ENCODE results near the gene ANKRD13D.
A peak's percentile ranks its signal among the peaks of the same experiment; 100 is the strongest.
"Not testable (repeated sequence)": the region's sequence is repeated elsewhere in the genome, so short reads cannot be mapped to it uniquely, and the experiment has no call there.

The ANKRD13D gene

DNA sequence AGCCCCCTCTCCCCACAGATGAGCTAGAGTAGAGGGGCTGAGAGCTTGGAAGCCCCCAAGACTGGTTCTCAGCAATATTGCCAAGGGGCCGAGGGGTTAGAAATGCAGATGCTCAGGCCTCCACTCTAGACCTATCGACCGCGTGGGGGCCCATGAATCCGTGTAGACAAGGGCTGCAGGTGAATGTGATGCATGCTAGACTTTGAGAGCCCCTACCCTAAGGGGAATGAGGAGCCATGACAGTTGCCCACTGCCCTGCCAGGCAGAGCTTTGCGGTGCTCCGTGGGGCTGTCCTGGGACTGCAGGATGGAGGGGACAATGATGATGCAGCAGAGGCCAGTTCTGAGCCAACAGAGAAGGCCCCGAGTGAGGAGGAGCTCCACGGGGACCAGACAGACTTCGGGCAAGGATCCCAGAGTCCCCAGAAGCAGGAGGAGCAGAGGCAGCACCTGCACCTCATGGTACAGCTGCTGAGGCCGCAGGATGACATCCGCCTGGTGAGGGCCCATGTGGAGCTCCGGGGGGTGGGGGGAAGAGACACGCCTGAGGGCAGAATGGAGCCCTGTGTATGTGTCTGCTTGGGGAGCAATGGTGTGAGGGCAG is 15.5 kb downstream of the ANKRD13D start:
- no peak for DNase-seq

DNA sequence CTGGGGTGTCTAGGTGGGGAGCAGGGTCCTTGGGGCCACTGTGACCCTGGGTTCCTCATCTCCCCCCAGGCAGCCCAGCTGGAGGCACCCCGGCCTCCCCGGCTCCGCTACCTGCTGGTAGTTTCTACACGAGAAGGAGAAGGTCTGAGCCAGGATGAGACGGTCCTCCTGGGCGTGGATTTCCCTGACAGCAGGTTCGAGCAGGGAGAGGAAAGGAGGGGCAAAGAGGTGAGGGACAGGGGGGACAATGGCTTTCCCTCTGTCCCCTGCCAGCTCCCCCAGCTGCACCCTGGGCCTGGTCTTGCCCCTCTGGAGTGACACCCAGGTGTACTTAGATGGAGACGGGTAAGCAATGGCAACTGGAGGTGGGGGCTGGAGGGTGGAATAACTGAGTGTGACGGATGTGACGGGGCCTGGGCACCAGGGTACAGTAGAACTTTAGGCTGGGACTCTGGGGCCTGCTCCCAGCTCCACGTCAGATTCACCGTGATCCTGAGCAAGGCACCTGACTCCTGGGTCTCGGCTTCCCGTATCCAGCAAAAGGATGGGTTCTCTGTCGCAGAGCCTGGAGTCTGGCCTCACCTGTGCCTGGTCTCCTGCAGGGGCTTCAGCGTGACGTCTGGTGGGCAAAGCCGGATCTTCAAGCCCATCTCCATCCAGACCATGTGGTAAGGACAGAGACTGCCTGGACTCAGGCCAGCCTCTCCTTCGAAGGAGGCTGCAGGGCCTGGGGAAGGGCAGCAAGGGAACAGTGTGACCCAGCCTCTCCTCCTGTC is 17.9 kb downstream of the ANKRD13D start:
- DNase-seq = no peak

DNA sequence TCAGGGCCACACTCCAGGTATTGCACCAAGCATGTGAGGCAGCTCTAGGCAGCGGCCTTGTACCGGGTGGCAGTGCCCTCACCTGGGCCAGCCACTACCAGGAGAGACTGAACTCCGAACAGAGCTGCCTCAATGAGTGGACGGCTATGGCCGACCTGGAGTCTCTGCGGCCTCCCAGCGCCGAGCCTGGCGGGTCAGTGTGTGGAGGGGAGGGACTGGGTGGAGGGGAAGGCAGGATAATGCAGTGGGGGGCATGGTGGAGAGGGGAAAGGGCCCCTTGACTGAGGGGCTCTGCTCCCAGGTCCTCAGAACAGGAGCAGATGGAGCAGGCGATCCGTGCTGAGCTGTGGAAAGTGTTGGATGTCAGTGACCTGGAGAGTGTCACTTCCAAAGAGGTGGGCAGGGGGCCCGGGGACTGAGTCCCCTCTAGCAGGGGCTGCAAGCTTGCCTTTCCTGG is 18.5 kb downstream of the ANKRD13D start:
- DNase-seq = no peak

DNA sequence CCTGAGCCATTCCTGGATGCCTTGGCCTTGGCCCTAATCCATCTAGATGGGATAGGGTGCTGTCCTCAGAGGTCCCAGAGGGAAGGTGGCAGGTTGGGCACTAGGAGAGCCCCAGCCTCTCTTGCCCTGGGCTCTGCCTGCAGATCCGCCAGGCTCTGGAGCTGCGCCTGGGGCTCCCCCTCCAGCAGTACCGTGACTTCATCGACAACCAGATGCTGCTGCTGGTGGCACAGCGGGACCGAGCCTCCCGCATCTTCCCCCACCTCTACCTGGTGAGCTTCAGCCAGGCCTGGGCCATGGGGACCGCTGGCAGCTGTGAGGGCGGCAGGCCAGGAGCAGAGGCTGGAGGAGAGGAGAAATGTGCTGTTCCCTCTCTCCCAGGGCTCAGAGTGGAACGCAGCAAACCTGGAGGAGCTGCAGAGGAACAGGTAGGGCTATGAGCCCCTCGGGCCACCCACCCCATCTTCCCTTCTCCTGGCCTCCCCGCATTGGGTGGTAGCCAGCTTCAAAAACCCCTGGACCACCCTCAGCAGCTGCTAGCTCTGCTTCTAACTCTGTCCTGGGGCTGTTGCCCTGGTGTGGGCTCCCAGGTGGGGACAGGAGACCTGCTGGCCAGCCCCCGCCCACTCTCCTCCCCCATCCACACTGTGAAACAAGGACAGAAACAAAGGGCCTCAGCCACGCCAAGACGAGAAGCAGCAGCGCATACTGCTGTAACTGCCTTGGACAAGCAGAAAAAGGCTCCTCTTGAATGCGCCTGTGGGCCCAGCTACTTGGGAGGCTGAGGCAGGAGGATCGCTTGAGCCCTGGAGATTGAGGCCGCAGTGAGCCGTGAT is 19.1 kb downstream of the ANKRD13D start:
- DNase-seq = no peak

DNA sequence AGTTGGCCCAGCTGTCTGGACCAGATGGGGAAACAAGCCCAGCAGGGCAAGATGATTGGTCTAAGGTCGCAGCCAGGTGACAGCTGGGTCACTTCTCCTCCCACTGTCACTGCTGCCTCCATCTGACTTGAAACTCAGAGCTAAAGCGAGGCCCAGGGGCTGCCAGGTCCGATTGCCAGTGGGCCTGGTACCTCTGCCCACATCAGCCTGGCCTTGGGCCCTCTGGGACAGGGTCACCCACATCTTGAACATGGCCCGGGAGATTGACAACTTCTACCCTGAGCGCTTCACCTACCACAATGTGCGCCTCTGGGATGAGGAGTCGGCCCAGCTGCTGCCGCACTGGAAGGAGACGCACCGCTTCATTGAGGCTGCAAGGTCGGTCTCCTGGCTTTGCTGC is 20.1 kb downstream of the ANKRD13D start:
- peak in 1 of 2 experiments; percentile 71 for DNase-seq

DNA sequence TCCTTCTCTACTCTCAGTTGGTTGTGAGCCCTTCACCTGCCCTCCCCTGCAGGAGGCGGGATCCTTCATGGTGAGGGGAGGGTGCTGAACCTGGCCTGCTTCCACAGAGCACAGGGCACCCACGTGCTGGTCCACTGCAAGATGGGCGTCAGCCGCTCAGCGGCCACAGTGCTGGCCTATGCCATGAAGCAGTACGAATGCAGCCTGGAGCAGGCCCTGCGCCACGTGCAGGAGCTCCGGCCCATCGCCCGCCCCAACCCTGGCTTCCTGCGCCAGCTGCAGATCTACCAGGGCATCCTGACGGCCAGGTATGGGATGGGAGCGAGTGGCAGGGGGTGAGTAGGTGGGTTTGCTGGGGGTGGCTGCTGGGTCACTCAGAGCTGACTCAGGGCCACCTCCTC is 20.6 kb downstream of the ANKRD13D start:
- no peak for DNase-seq

DNA sequence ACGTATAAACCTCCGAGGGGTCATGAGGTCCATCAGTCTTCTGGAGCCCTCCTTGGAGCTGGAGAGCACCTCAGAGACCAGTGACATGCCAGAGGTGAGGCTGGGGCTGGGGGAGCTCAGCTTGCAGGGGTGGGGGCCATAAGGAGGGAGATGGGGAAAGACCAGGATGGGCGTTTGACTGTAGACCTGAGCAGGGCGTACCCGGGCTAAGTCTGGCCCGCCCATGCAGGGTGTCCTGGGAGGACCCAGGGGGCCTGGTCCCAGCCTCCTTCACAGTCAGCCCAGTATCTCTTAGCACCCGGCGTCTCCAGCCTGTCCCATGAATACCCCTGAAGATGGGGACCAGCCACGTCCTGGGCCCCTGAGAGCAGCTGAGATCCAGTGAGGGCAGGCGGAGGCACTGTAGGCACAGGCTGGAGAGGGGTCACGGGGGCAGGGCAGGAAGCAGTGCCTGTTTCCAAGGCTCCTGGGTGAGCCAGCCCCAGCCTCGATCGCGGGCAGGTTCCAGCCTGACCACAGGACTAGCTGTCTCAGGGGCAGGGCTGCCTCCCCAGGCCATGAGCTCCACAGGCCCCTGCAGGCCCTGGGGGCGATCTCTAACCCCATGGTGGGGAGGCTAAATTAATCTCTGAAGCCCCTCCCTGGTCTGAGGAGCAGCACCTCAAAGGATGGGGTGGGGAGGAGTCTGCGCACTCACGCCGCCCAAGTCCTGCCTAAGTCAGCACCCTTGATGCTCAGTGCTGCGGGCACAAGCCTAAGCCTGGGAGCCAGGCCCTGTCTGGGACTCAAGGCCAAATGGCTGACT is 21.3 kb downstream of the ANKRD13D start:
- DNase-seq = no peak

DNA sequence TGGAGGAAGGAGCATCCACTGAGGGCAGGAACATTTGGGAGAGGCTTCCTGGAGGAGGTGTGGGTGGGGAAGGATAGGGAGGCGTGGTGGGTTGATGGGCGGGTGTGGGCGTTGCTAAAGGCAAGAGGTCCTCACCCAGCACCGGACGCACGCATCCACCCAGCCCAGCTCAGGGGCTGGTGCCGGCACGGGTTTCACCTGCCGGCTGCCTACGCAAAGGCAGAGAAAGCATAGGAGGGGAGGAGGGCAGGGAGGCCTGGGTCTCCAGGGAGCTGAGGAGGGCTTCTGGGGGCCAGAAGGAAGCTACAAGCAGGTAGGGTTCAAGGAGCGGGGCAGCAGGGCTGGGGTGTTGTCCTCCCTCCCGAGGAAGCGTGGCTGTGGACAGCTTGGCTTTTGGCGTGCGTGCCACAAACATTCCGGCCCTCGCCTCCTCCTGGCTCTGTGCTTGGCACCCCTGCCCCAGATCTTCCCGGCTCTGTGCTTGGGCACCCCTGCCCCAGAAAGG is 22.0 kb downstream of the ANKRD13D start:
- no peak for DNase-seq

DNA sequence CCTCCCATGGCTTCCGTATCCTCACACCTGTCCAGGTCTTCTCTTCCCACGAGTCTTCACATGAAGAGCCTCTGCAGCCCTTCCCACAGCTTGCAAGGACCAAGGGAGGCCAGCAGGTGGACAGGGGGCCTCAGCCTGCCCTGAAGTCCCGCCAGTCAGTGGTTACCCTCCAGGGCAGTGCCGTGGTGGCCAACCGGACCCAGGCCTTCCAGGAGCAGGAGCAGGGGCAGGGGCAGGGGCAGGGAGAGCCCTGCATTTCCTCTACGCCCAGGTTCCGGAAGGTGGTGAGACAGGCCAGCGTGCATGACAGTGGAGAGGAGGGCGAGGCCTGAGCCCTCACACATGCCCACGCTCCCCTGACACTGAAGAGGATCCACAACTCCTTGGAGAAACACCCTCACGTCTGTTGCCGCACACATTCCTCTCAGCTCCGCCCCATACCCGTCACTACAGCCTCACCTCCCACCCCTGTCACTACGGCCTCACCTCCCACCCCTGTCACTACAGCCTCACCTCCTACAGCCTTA is 22.5 kb downstream of the ANKRD13D start:
- no peak for DNase-seq

DNA sequence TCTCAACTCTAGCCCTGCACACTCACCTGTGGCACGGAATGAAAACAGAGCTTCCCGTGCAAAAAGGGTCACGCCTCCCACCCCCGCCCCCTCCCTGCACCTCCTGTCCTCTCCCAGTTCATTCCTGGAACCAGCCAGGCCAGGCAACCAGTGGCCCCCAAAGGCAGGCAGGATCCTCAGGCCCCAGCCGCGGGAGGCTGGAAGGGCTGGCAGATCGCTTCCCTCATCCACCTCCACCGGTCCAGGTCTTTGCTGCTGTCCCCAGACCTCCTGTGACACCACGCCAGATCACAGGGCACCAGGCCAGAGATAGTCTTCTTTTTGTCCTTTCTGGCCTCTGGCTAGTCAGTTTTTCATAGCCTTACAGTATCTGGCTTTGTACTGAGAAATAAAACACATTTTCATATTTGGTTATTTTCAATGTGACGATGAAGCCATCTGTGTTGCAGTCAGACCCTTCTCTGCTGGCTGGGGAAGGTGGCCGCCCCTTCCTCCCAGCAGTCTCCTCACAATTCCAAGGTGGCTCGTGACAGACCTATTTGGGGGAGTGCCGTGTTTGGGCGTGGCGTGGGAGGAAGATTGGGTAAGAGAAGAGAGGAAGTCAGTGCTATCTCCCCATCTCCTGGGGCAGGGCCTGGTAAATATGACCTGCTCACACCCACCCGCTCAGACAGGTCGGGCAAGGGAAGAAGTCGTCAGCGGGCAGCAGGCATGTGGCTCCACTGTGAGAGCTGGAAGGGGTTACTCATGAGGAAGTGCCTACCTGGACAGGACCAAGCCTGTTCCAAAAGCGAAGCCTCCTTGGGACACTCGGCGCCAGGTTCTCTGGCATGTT is 23.3 kb downstream of the ANKRD13D start:
- no peak for DNase-seq

DNA sequence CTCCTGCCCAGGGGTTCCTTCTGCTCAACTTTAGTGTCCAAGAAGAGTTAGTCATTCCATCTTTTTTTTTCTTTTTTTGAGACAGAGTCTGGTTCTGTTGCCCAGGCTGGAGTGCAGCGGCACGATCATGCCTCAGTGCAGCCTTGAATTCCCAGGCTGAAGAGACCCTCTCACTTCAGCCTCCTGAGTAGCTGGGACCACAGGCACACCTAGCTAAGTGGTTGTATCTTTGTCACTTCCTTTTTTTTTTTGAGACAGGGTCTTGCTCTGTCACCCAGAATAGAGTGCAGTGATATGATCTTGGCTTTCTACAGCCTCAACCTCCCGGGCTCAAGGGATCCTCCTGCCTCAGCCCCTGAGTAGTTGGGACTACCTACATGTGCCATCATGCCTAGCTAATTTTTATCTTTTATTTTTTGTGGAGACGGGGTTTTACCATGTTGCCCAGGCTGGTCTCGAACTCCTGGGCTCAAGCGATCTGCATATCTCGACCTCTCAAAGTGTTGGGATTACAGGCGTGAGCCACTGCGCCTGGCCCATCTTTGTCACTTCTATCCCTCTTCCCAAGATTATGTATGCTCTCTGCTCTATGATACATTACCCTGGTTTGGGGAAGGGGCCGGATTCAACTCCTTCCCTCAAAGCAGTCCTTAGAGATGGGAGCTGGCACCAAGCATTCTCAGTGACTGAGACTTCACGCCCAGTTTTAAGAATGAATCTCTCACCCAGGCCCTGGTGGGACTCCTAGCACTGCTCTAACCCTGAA is 24.2 kb downstream of the ANKRD13D start:
- no peak for DNase-seq

DNA sequence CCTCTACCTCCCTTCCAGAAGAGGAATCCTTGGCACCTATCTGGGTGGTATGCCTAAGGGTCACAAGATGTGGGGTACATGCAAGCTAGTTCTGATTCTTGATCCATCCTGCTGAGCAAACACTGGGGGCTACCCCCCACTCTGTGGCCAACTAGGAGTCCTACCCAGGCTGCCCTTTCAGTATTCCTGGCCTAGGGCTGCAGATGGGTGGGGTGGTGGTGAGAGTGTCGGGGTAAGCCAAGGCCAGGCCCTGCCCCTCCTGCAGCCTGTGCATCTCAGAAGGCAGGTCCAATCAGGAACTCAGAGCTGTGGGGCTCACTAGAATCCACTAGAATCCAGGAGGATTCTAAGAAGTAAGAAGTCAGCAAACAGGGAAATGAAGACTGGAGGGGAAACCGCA is 25.1 kb downstream of the ANKRD13D start:
- no peak for DNase-seq

DNA sequence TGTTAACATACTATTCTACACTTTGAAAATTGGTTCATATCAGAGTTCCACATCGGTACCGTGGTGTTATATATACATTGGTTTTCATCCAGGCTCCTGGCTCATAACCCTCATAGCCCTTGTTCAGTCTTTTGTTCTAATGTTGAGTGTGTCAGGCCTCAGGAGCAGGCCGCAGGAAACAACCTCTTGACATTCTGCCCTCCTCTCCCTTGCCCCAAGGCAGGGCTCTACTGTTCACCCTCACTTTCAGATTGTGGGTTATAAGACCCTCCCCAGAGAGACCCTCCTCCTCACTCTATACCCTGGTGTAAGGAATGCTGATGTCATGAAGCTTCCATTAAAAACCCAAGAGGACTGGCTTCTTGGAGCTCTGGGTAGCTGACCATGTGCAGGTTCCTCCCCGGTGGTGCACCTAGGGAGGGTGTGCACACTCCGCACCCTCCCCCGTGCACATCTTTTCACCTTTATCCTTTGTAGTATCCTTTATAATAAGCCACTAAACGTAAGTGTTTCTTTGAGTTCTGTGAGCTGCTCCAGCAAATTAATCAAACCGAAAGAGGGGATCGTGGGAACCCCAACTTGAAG is 26.3 kb downstream of the ANKRD13D start:
- no peak for DNase-seq

DNA sequence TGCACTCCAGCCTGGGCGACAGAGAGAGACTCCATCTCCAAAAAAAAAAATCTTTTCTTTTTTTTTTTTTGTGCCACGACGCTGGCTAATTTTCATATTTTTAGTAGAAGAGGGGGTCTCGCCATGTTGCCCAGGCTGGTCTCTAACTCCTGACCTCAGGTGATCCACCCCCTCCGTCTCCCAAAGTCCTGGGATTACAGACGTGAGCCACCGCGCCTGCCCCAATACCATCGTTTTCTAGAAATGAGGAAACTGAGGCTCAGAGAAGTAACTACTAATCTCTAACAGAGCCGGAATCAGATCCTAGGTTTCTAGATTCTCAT is 27.7 kb downstream of the ANKRD13D start:
- DNase-seq = no peak

DNA sequence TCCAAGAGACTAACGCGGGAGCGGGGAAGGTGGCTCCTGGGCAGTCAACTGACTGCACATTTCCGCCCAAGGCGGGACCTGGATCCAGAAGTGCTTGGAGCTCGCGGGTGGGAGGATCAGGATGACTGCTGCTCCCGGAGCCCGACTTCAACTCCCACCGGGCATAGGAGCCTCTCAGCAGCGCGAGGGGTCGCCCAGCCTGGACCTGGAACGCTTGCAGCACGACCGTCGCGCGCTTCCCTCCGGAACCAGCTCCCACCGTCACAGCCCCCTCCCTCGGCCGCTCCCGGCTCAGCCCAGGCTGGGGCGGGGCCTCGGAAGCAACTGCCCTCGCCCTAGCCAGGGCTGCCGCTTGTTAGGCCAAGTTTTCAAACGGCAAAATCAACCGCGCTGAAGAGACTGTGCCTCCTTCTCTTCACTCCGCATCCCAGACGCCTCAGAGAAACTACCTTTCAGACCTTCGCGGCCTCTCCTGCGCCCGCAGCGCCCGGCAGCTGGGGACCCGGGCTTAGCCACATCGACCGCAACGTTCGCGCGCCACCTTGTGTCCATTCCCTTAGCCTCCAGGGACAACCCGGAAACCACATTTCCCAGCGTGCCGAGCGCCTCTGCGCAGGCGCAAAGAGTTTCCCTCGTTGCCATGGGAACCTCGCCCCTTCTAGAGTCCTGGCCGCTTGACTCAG is 28.2 kb downstream of the ANKRD13D start:
- DNase-seq = peak; percentile 93 to 95

DNA sequence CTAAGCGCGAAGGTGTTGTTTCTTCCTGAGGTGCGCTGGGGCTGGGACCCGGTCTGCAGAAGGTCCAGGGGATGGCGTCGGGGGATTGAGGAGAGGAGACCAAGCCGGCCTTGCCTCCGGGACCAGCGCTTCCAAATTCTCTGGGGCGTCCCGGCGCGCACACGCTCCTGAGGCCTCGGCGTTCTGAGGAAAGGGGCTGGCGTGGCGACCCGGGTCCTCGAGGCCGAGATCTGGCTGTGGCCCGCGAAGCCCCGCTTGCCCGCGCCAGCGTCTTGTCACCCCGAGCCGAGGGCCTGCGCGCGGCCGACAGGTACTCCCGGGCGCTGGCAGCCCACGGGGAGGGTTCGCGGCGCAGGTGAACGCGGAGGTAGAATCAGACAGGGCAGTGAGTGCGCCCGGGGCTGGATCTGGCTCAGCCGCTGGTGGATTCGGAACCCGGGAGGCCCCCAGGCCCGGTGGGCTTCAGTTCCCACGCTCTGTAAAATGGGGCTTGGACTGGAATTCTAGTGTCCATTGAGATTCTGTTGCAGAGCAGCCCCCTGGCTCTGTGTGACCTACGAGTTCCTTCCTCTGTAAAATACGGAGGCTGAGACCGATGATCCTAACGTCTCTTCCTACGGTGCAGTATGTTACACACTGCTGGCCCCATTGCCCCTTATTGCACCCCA is 28.9 kb downstream of the ANKRD13D start:
- DNase-seq = peak in 1 of 2 experiments; percentile 55

DNA sequence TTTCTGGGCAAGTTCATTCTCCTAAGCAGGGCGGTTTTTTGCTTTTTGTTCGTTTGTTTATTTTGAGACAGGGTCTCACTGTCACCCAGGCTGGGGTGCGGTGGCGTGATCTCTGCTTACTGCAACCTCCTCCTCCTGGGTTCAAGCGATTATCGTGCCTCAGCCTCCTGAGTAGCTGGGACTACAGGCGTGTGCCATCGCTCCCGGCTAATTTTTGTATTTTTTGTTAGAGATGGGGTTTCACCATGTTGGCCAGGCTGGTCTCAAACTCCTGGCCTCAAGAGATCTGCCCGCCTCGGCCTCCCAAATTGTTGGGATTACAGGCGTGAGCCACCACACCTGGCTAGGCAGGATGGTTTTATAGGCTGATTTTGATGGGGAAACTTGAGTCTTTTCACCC is 29.8 kb downstream of the ANKRD13D start:
- not testable (repeated sequence) for DNase-seq

DNA sequence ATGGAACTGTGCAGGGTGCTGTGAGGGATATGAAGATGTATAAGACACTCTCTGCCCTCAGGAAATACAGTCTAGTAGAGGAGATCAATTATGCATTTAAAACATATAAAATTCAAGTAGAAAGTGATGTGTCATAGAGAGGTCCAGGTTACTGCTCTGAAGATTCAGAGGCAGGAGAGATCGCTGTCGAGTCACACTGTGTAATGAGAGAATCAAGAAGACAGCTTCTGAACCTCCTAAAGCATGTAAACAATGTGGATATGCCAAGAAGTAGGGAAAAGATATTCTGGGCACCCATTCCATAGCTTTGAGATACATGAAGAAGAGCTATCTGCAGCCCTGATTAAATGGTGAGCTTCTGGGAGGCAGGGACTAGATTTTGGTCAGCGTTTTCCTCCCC is 30.9 kb downstream of the ANKRD13D start:
- no peak for DNase-seq

DNA sequence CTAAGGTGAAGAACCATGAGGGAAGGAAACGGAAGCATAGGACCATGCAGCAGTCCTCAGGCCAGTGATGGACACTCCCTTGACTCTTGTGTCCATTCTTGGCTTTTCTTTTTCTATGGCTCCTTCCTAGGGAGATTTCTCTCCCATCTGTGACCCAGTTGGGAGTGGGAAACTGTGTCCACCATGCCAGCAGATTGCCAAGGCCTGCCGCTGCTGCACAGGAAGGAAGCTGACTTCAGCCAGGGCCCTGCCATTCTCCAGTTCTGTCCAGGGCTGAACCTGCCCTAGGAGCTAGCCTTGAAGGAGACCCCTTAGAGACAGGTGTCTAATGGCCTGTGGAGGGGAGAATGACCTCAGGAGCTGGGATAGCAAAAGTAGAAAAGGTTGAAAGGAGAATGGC is 31.6 kb downstream of the ANKRD13D start:
- DNase-seq = no peak
